Measurements from ENCODE around the gene ZNF17.

ZNF17 gene

GRCh38 chr19:57376151-57376550, 34.8 kb upstream of the ZNF17 start:
- Histone ChIP-seq H3K79me2 (ENCODE audit: low read length) (no peaks in the 10 kb centered on the region), H3K36me3 (replicated peaks; ENCODE audit: insufficient read depth, low read length) (no peaks in the 10 kb centered on the region), H3K9ac (ENCODE audit: low read length) (no peak overlapping the region), H3K27me3 (replicated peaks; ENCODE audit: insufficient read depth, low read length) (no peaks in the 10 kb centered on the region), H3K4me3 (ENCODE audit: low read length) (no peak overlapping the region), H3K9me2 (replicated peaks; ENCODE audit: insufficient read depth, low read length) (no peaks in the 10 kb centered on the region), H2AFZ (ENCODE audit: low read length) (no peak overlapping the region), H3K4me2 (ENCODE audit: low read depth, low read length) (no peak overlapping the region), H3K9me3 (replicated peaks; ENCODE audit: insufficient read depth, low read length) (no peaks in the 10 kb centered on the region), H3K27ac (ENCODE audit: low read length) (no peak overlapping the region), H4K20me1 (ENCODE audit: insufficient read depth, low read length) (no peaks in the 10 kb centered on the region), H3F3A (ENCODE audit: insufficient read depth, low read length) (no peaks in the 10 kb centered on the region), H3K4me1 (ENCODE audit: low read length) (no peaks in the 10 kb centered on the region)
- TF ChIP-seq EZH2phosphoT487 (IDR thresholded peaks at IDR 0.05; ENCODE audit: low read length) (no peak), EZH2 (optimal IDR thresholded peaks at IDR 0.05; ENCODE audit: low read depth, low read length) (no peak), CTCF (IDR thresholded peaks at IDR 0.05; ENCODE audit: low read length) (no peak)
- DNase-seq = no peak

DNA sequence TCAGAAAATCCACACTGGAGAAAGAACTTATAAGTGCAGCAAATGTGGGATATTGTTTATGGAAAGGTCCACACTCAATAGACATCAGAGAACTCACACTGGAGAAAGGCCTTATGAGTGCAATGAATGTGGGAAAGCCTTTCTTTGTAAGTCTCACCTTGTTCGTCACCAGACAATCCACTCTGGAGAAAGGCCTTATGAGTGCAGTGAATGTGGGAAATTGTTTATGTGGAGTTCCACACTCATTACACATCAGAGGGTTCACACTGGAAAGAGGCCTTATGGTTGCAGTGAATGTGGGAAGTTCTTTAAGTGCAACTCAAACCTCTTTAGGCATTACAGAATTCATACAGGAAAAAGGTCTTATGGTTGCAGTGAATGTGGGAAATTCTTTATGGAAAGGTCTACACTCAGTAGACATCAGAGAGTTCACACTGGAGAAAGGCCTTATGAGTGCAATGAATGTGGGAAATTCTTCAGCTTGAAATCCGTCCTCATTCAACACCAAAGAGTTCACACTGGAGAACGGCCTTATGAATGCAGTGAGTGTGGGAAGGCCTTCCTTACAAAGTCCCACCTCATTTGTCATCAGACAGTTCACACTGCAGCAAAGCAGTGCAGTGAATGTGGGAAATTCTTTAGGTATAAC, 33.3 kb upstream of the ZNF17 start:
- Histone ChIP-seq H3F3A (ENCODE audit: insufficient read depth, low read length) (no peaks in the 10 kb centered on the region), H3K4me3 (ENCODE audit: low read length) (no peak overlapping the region), H3K9me3 (replicated peaks; ENCODE audit: insufficient read depth, low read length) (no peaks in the 10 kb centered on the region), H3K4me1 (ENCODE audit: low read length) (no peaks in the 10 kb centered on the region), H2AFZ (ENCODE audit: low read length) (no peak overlapping the region), H3K36me3 (replicated peaks; ENCODE audit: insufficient read depth, low read length) (no peaks in the 10 kb centered on the region), H3K4me2 (ENCODE audit: low read depth, low read length) (no peak overlapping the region), H3K27me3 (replicated peaks; ENCODE audit: insufficient read depth, low read length) (no peaks in the 10 kb centered on the region), H3K27ac (ENCODE audit: low read length) (no peak overlapping the region), H3K9ac (ENCODE audit: low read length) (no peak overlapping the region), H3K79me2 (ENCODE audit: low read length) (no peaks in the 10 kb centered on the region), H4K20me1 (ENCODE audit: insufficient read depth, low read length) (no peaks in the 10 kb centered on the region), H3K9me2 (replicated peaks; ENCODE audit: insufficient read depth, low read length) (no peaks in the 10 kb centered on the region)
- DNase-seq = no peak
- TF ChIP-seq CTCF (IDR thresholded peaks at IDR 0.05; ENCODE audit: low read length) (no peak), EZH2phosphoT487 (IDR thresholded peaks at IDR 0.05; ENCODE audit: low read length) (no peak), EZH2 (optimal IDR thresholded peaks at IDR 0.05; ENCODE audit: low read depth, low read length) (no peak)

- no peaks in the 10 kb centered on the region for H3K36me3 ChIP-seq (replicated peaks; ENCODE audit: insufficient read depth, low read length)
- H3K4me3 ChIP-seq (ENCODE audit: low read length) = no peak overlapping the region
- no peak for DNase-seq
- H3K79me2 ChIP-seq (ENCODE audit: low read length) = no peaks in the 10 kb centered on the region
- H3K9ac ChIP-seq (ENCODE audit: low read length) = no peak overlapping the region
- H3K9me2 ChIP-seq (replicated peaks; ENCODE audit: insufficient read depth, low read length) = no peaks in the 10 kb centered on the region
- H3K27me3 ChIP-seq (replicated peaks; ENCODE audit: insufficient read depth, low read length) = no peaks in the 10 kb centered on the region
- H2AFZ ChIP-seq (ENCODE audit: low read length) = no peak overlapping the region
- TF ChIP-seq EZH2phosphoT487 (IDR thresholded peaks at IDR 0.05; ENCODE audit: low read length) = no peak
- TF ChIP-seq CTCF (IDR thresholded peaks at IDR 0.05; ENCODE audit: low read length) = no peak
- no peak for TF ChIP-seq EZH2 (optimal IDR thresholded peaks at IDR 0.05; ENCODE audit: low read depth, low read length)
- H3K9me3 ChIP-seq (replicated peaks; ENCODE audit: insufficient read depth, low read length) = no peaks in the 10 kb centered on the region
- no peaks in the 10 kb centered on the region for H4K20me1 ChIP-seq (ENCODE audit: insufficient read depth, low read length)
- H3K4me2 ChIP-seq (ENCODE audit: low read depth, low read length) = no peak overlapping the region
- H3K4me1 ChIP-seq (ENCODE audit: low read length) = no peaks in the 10 kb centered on the region
- H3K27ac ChIP-seq (ENCODE audit: low read length) = no peak overlapping the region
- no peaks in the 10 kb centered on the region for H3F3A ChIP-seq (ENCODE audit: insufficient read depth, low read length)
These were observed 30.0 kb upstream of the ZNF17 start for GRCh38 chr19:57380923-57381322.

Data from MM.1S (cell line).